ENCODE data around the gene ZNF236. TPM values are rescaled to one million over a fixed set of nuclear protein-coding genes. Genes with fewer than 3 reads are reported as not detected.

ZNF236 gene
- total RNA-seq, 1 donor from 2014 or later = 14.5 TPM

DNA sequence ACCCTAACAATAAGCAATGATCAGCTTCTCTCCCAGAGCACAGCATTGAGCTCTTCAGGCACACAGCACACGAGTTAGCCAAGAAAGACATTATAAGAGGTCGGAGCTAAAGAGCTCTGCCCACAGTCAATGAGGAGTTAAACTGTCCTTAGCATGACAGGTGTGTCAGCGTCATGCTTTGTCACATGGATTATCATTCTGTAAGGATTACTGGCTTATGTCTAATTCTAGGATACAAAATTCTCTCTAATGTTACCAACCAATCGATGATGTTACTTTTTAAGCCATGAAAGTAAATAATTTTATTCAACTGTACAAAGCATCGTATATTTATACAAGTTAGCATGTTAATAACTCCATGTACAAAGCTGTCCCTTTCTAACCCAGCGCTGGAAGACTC, 108.8 kb downstream of the ZNF236 start:
- no peak for DNase-seq (ENCODE audit: extremely low spot score in 2 of 2)
- H3K9me3 ChIP-seq = no peaks in the 10 kb centered on the region
- no peaks in the 10 kb centered on the region for H3K27me3 ChIP-seq
- H3K27ac ChIP-seq = no peak overlapping the region
- no peaks in the 10 kb centered on the region for H3K4me1 ChIP-seq
- peaks cover 0 to 26% of the 10 kb centered on the region in 2 donors for H3K36me3 ChIP-seq
- TF ChIP-seq, protein P1, sequence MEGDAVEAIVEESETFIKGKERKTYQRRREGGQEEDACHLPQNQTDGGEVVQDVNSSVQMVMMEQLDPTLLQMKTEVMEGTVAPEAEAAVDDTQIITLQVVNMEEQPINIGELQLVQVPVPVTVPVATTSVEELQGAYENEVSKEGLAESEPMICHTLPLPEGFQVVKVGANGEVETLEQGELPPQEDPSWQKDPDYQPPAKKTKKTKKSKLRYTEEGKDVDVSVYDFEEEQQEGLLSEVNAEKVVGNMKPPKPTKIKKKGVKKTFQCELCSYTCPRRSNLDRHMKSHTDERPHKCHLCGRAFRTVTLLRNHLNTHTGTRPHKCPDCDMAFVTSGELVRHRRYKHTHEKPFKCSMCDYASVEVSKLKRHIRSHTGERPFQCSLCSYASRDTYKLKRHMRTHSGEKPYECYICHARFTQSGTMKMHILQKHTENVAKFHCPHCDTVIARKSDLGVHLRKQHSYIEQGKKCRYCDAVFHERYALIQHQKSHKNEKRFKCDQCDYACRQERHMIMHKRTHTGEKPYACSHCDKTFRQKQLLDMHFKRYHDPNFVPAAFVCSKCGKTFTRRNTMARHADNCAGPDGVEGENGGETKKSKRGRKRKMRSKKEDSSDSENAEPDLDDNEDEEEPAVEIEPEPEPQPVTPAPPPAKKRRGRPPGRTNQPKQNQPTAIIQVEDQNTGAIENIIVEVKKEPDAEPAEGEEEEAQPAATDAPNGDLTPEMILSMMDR (IDR thresholded peaks at IDR 0.05) = no peak
- TF ChIP-seq POLR2A (IDR thresholded peaks at IDR 0.05) = no peak
- no peak for TF ChIP-seq POLR2AphosphoS5 (IDR thresholded peaks at IDR 0.05; ENCODE audit: insufficient read depth in 1 of 2, low read depth in 1 of 2)
- intact Hi-C loops (cut with DNase I) = no loop called here
- no peak overlapping the region for H3K4me3 ChIP-seq

DNA sequence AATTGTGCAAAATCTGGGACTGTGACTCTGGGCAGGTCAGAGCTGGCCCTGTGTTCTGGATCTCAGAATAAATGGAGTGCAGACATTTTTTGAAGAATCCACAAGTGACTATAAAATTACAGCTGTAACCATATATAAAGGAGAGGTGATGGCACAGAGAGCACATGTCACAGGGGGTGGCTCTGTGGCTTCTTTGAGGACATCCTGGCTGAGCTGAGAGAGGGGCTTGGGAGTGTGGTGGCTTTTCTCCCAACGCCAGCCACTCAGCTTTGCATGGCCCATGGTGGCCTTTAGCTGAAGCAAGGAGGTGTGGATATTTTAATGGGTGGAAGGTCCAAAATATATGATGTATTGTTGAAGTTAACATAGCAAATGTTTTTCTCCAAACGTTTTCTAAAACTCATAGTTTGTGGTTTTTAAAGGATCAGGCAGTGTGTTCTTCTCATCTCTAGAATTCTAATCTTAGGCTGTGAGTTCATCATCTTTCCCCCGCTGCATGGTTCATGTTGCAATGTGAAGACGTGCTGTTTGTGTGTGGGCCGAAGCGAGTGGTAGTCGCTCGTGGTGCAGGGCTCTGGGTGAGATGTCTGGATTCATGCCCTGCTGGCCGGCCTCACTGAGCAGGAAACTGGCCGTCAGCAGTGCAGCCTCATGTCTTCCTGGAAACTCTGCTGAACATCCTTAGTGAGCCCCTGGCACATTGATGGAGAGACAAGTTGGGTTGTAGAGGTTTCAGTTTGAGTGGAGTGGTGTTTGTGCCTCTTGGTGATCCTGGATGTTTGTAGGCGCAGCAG, 109.9 kb downstream of the ZNF236 start:
- no peak for DNase-seq (ENCODE audit: extremely low spot score in 2 of 2)
- Histone ChIP-seq H3K9me3 (no peaks in the 10 kb centered on the region), H3K27me3 (no peaks in the 10 kb centered on the region), H3K4me3 (no peak overlapping the region), H3K36me3 (peaks cover 0 to 33% of the 10 kb centered on the region in 2 donors), H3K4me1 (no peaks in the 10 kb centered on the region), H3K27ac (no peak overlapping the region)
- TF ChIP-seq, protein P1 (IDR thresholded peaks at IDR 0.05) = no peak
- no peak for TF ChIP-seq POLR2A (IDR thresholded peaks at IDR 0.05)
- TF ChIP-seq POLR2AphosphoS5 (IDR thresholded peaks at IDR 0.05; ENCODE audit: insufficient read depth in 1 of 2, low read depth in 1 of 2) = no peak
- intact Hi-C loops (cut with DNase I) = no loop called here

DNA sequence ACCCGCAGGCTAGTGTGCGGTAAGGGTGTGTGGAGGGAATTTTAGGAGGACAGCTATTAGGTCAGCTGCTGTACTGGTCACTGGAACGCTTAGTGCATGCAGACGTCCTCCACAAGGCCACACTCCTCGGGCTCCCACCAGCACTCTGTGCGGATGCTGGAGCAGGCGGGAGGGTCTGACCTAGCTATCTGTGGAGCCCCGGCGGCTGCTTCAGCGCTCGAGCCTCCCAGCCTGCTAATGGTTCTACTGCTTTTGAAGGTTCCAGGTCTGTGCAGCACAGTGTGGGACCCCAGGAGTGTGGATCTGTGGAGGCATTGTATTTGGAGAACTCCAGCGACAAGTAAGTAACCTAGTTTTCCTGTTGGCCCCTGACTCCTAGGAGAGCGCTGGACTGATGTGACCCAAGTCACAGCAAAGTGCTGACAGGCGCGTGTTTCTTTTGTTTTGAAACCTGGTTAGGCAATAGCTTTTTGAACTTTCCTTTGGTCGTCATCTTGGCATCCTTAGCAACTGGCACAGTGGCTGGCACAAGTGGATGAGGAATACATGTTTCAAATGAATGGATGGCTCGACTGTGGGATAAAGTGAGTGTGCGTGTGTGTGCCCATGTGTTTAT, 113.5 kb downstream of the ZNF236 start:
- Histone ChIP-seq H3K4me1 (no peaks in the 10 kb centered on the region), H3K27me3 (no peaks in the 10 kb centered on the region), H3K4me3 (no peak overlapping the region), H3K36me3 (peaks cover 0 to 33% of the 10 kb centered on the region in 2 donors), H3K27ac (no peak overlapping the region), H3K9me3 (no peaks in the 10 kb centered on the region)
- TF ChIP-seq POLR2A (IDR thresholded peaks at IDR 0.05) (no peak), POLR2AphosphoS5 (IDR thresholded peaks at IDR 0.05; ENCODE audit: insufficient read depth in 1 of 2, low read depth in 1 of 2) (no peak)
- TF ChIP-seq, protein P1 (IDR thresholded peaks at IDR 0.05) = no peak
- intact Hi-C loops (cut with DNase I) = no loop called here
- DNase-seq (ENCODE audit: extremely low spot score in 2 of 2) = no peak

DNA sequence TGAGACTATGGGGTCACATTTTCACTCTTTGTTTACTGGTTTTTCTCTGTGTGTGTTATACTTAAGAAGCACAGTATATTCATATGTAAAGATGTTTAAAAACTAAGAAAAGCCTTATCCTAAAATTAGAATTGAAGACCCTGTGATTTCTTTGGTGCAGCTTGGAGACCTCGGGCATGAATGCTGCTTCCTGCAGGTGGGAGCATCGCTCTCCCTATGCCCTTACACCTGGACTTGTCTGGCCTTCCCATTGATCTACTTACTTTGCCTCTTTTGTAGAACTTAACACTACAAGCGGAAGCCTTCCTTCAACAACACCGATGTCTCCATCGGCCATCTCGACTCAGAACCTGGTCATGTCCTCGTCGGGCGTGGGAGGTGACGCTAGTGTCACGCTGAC, 114.5 kb downstream of the ZNF236 start:
- H3K4me1 ChIP-seq = no peaks in the 10 kb centered on the region
- H3K36me3 ChIP-seq = peaks cover 0 to 33% of the 10 kb centered on the region in 2 donors
- intact Hi-C loops (cut with DNase I) = no loop called here
- TF ChIP-seq POLR2A (IDR thresholded peaks at IDR 0.05) (no peak), POLR2AphosphoS5 (IDR thresholded peaks at IDR 0.05; ENCODE audit: insufficient read depth in 1 of 2, low read depth in 1 of 2) (no peak)
- TF ChIP-seq, protein P1 (IDR thresholded peaks at IDR 0.05) = no peak
- DNase-seq (ENCODE audit: extremely low spot score in 2 of 2) = no peak
- H3K27ac ChIP-seq = no peak overlapping the region
- H3K27me3 ChIP-seq = no peaks in the 10 kb centered on the region
- H3K9me3 ChIP-seq = no peaks in the 10 kb centered on the region
- H3K4me3 ChIP-seq = no peak overlapping the region

DNA sequence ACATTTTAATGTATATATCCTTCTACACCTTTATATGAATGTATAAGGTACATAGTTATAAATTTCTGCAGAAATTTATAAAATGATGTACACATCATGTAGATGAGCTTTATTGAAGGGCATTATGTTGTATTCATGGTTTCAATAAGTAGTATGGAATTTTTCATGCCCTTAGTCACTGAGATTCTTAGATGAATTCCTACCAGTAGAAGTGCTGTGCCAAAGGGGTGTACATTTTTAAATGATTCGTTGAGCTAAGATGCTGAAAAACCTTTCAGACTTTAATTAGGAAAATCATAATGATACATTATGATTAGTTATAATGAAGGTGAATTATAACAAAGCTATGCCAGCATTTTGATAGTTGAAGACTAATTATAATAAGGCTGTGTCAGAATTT, 115.2 kb downstream of the ZNF236 start:
- no peak overlapping the region for H3K27ac ChIP-seq
- H3K9me3 ChIP-seq = no peaks in the 10 kb centered on the region
- no peak overlapping the region for H3K4me3 ChIP-seq
- H3K36me3 ChIP-seq = peaks cover 0 to 33% of the 10 kb centered on the region in 2 donors
- no peaks in the 10 kb centered on the region for H3K27me3 ChIP-seq
- DNase-seq (ENCODE audit: extremely low spot score in 2 of 2) = no peak
- intact Hi-C loops (cut with DNase I) = no loop called here
- H3K4me1 ChIP-seq = no peaks in the 10 kb centered on the region
- no peak for TF ChIP-seq POLR2AphosphoS5 (IDR thresholded peaks at IDR 0.05; ENCODE audit: insufficient read depth in 1 of 2, low read depth in 1 of 2)
- TF ChIP-seq, protein P1 (IDR thresholded peaks at IDR 0.05) = no peak
- TF ChIP-seq POLR2A (IDR thresholded peaks at IDR 0.05) = no peak

Data from vagina (tissue), 2 donors.